Ishikawa (cell line): ENCODE results near the gene GRHL1.
A peak's percentile ranks its signal among the peaks of the same experiment; 100 is the strongest.

Experiments
- CEBPB ChIP-seq: IDR thresholded peaks from 2 replicates; pipeline ENCODE4 v1.6.1; 2012
- CREB1 ChIP-seq: IDR thresholded peaks from 2 replicates; pipeline ENCODE4 v1.6.1; 2012; ENCODE audit warnings: low read depth
- EGR1 ChIP-seq: IDR thresholded peaks from 2 replicates; pipeline ENCODE4 v1.6.1; 2012
- EP300 ChIP-seq: IDR thresholded peaks from 2 replicates; pipeline ENCODE4 v1.6.1; 2012; ENCODE audit warnings: borderline replicate concordance
- FOXM1 ChIP-seq: IDR thresholded peaks from 2 replicates; pipeline ENCODE4 v1.6.1; 2012; ENCODE audit warnings: low read depth, borderline replicate concordance
- NFIC ChIP-seq: IDR thresholded peaks from 2 replicates; pipeline ENCODE4 v1.6.1; 2012
- RAD21 ChIP-seq: IDR thresholded peaks from 2 replicates; pipeline ENCODE4 v1.6.1; 2012; ENCODE audit warnings: low read depth
- REST ChIP-seq: IDR thresholded peaks from 2 replicates; pipeline ENCODE4 v1.6.1; 2012; ENCODE audit warnings: low read depth, mild to moderate bottlenecking
- TAF1 ChIP-seq: IDR thresholded peaks from 2 replicates; pipeline ENCODE4 v1.6.1; 2012; ENCODE audit warnings: low read depth, mild to moderate bottlenecking
- TCF12 ChIP-seq: IDR thresholded peaks from 2 replicates; pipeline ENCODE4 v1.6.1; 2012; ENCODE audit warnings: low read depth
- TEAD4 ChIP-seq: IDR thresholded peaks from 2 replicates; pipeline ENCODE4 v1.6.1; 2012
- USF1 ChIP-seq: IDR thresholded peaks from 2 replicates; pipeline ENCODE4 v1.6.1; 2012
- YY1 ChIP-seq: IDR thresholded peaks from 2 replicates; pipeline ENCODE4 v1.6.1; 2012; ENCODE audit warnings: low read depth
- ZBTB7A ChIP-seq: IDR thresholded peaks from 2 replicates; pipeline ENCODE4 v1.6.1; 2012; ENCODE audit warnings: low read depth
- TF ChIP-seq, protein P1 (sequence below): IDR thresholded peaks from 2 replicates; pipeline ENCODE4 v1.6.1; 2012

GRHL1 gene

DNA sequence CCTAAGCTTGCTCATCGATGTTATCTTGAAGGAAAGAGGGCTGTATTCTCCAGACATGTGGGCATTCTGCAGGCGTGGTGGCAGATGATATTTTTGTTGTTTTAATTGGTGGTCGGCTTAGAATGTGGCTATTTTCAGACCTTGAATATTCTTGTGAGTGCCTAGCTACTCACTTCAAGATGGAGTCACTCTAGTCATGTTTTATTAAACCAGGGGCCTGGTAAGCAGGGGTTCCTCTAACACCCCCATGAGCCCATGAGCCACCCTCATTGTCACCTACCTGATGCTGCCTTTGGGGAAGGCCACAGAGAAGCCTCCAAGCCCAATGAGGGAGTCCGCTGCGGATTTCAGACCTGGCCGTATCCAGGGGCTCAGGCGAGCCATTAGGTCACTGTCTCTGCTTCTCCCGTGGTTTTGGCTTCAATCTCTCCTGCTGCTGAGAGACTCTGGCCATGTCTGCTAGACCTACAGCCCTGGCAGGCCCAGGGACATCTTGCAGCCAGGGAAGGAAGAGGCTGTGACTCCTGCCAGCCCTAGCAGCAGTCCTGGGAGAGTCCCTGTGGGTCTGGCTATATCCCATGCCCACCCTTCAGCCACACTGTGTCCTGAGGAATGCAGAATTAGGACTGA, 75.6 kb downstream of the GRHL1 start:
- TF ChIP-seq NFIC (no peak), EGR1 (no peak), EP300 (no peak), TCF12 (no peak), TEAD4 (no peak), RAD21 (no peak), USF1 (no peak), CREB1 (no peak), ZBTB7A (no peak), CEBPB (no peak)

GRCh38 chr2:10027660-10028330, 76.3 kb downstream of the GRHL1 start:
- TF ChIP-seq REST (no peak), TCF12 (no peak), YY1 (no peak), RAD21 (no peak), NFIC (no peak), USF1 (no peak), ZBTB7A (no peak), EGR1 (no peak), CREB1 (no peak), FOXM1 (no peak)
- TF ChIP-seq, protein P1, sequence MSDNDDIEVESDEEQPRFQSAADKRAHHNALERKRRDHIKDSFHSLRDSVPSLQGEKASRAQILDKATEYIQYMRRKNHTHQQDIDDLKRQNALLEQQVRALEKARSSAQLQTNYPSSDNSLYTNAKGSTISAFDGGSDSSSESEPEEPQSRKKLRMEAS = no peak

GRCh38 chr2:10028407-10028987, 77.0 kb downstream of the GRHL1 start:
- no peak for TF ChIP-seq TAF1
- TF ChIP-seq YY1 = no peak
- TF ChIP-seq EP300 = no peak
- TF ChIP-seq USF1 = no peak
- no peak for TF ChIP-seq REST
- TF ChIP-seq TCF12 = no peak
- TF ChIP-seq CREB1 = no peak
- no peak for TF ChIP-seq EGR1

GRCh38 chr2:10028988-10029874, 77.7 kb downstream of the GRHL1 start:
- TF ChIP-seq, protein P1 = peak; percentile 58; the same call in 1 of the 2 replicates
- TF ChIP-seq REST = no peak
- no peak for TF ChIP-seq TAF1
- 0 out of 2 replicates have a peak, but pooled peaks have one; percentile 66 for TF ChIP-seq ZBTB7A
- TF ChIP-seq EGR1 = no peak
- TF ChIP-seq CEBPB = no peak
